ENCODE measurements around the gene THAP11. TPM values are rescaled to one million over a fixed set of nuclear protein-coding genes. Genes with fewer than 3 reads are reported as not detected.
A peak's percentile ranks its signal among the peaks of the same experiment; 100 is the strongest.

THAP11 gene
- polyA plus RNA-seq, 3 donors, result 17.6 to 84.2 (median 52.5) TPM

GRCh38 chr16:67885976-67886375 is 43.9 kb downstream of the THAP11 start:
- Histone ChIP-seq H3K27ac (ENCODE audit: low read depth in 1 of 2, low read length in 2 of 2) (no peak overlapping the region), H3K79me2 (ENCODE audit: insufficient read depth, low read length) (no peaks in the 10 kb centered on the region), H3K27me3 (ENCODE audit: control insufficient read depth in 2 of 2, insufficient read depth in 2 of 2, low read length in 2 of 2) (no peaks in the 10 kb centered on the region), H2AFZ (ENCODE audit: insufficient read depth, low read depth, low read length, poor library complexity, severe bottlenecking) (no peak overlapping the region), H3K9me3 (replicated peaks in 1 of 2; ENCODE audit: control insufficient read depth in 1 of 2, insufficient read depth in 1 of 2, low read length in 2 of 2) (no peaks in the 10 kb centered on the region), H3K36me3 (replicated peaks in 1 of 2; ENCODE audit: control insufficient read depth in 1 of 2, insufficient read depth in 2 of 2, low read length in 2 of 2) (peaks cover 54 to 63% of the 10 kb centered on the region in 2 donors), H3K4me3 (replicated peaks in 1 of 3; ENCODE audit: low read depth in 2 of 3, low read length in 3 of 3) (no peak overlapping the region), H3K4me1 (ENCODE audit: control insufficient read depth in 1 of 2, insufficient read depth in 2 of 2, low read length in 2 of 2) (no peaks in the 10 kb centered on the region), H4K20me1 (ENCODE audit: insufficient read depth, low read length) (peaks cover 3% of the 10 kb centered on the region), H3K4me2 (replicated peaks; ENCODE audit: extremely low read depth, low read length, poor library complexity, severe bottlenecking) (no peak overlapping the region), H3K9ac (ENCODE audit: insufficient read depth, low read length, poor library complexity, severe bottlenecking) (no peak overlapping the region)
- peaks cover 0 to 2% (median 2%) of the 10 kb centered on the region in 3 donors for H3K27me3 Mint-ChIP-seq (ENCODE audit: low read depth in 3 of 3)
- H3K4me1 Mint-ChIP-seq, result no peaks in the 10 kb centered on the region
- no peak overlapping the region for H3K27ac Mint-ChIP-seq
- intact Hi-C loops (cut with micrococcal nuclease), result loop anchor here (5.0 to 10.0 kb wide), 2 partner anchors 166 to 349 kb away; partner anchors contain the start of gene ESRP2 (in 1 of the 2)
- no peak for DNase-seq
- TF ChIP-seq CTCF (IDR thresholded peaks at IDR 0.05), result no peak
- WGBS (ENCODE audit: insufficient coverage), result 97% methylated on average over 15 of the region's 19 CpGs
- H3K4me3 Mint-ChIP-seq, result no peak overlapping the region
- H3K36me3 Mint-ChIP-seq, result peaks cover 40 to 66% of the 10 kb centered on the region in 2 donors
- H3K9me3 Mint-ChIP-seq, result no peaks in the 10 kb centered on the region

- Histone ChIP-seq H2AFZ (ENCODE audit: insufficient read depth, low read depth, low read length, poor library complexity, severe bottlenecking) (no peak overlapping the region), H3K4me1 (ENCODE audit: control insufficient read depth in 1 of 2, insufficient read depth in 2 of 2, low read length in 2 of 2) (no peaks in the 10 kb centered on the region), H3K27me3 (ENCODE audit: control insufficient read depth in 2 of 2, insufficient read depth in 2 of 2, low read length in 2 of 2) (no peaks in the 10 kb centered on the region), H3K4me2 (replicated peaks; ENCODE audit: extremely low read depth, low read length, poor library complexity, severe bottlenecking) (no peak overlapping the region), H3K9me3 (replicated peaks in 1 of 2; ENCODE audit: control insufficient read depth in 1 of 2, insufficient read depth in 1 of 2, low read length in 2 of 2) (no peaks in the 10 kb centered on the region), H3K4me3 (replicated peaks in 1 of 3; ENCODE audit: low read depth in 2 of 3, low read length in 3 of 3) (no peak overlapping the region), H4K20me1 (ENCODE audit: insufficient read depth, low read length) (peaks cover 3% of the 10 kb centered on the region), H3K79me2 (ENCODE audit: insufficient read depth, low read length) (no peaks in the 10 kb centered on the region), H3K9ac (ENCODE audit: insufficient read depth, low read length, poor library complexity, severe bottlenecking) (no peak overlapping the region), H3K36me3 (replicated peaks in 1 of 2; ENCODE audit: control insufficient read depth in 1 of 2, insufficient read depth in 2 of 2, low read length in 2 of 2) (peaks cover 50 to 58% of the 10 kb centered on the region in 2 donors), H3K27ac (ENCODE audit: low read depth in 1 of 2, low read length in 2 of 2) (no peak overlapping the region)
- Mint-ChIP-seq H3K36me3 (peaks cover 36 to 62% of the 10 kb centered on the region in 2 donors), H3K9me3 (no peaks in the 10 kb centered on the region), H3K4me1 (no peaks in the 10 kb centered on the region), H3K27ac (peak overlapping the region in 1 of 7 donors; percentile 68), H3K4me3 (no peak overlapping the region), H3K27me3 (ENCODE audit: low read depth in 3 of 3) (peaks cover 0 to 2% (median 2%) of the 10 kb centered on the region in 3 donors)
- intact Hi-C loops (cut with micrococcal nuclease), result loop anchor here (5.0 to 10.0 kb wide), 2 partner anchors 166 to 348 kb away; partner anchors contain the start of gene ESRP2 (in 1 of the 2)
- 93% methylated on average over 4 of the region's 5 CpGs for WGBS (ENCODE audit: insufficient coverage)
- no peak for TF ChIP-seq CTCF (IDR thresholded peaks at IDR 0.05)
- no peak for DNase-seq
Observed at GRCh38 chr16:67886387-67886786, 44.3 kb downstream of the THAP11 start.
